ENCODE data around the gene CCND1.

DNA sequence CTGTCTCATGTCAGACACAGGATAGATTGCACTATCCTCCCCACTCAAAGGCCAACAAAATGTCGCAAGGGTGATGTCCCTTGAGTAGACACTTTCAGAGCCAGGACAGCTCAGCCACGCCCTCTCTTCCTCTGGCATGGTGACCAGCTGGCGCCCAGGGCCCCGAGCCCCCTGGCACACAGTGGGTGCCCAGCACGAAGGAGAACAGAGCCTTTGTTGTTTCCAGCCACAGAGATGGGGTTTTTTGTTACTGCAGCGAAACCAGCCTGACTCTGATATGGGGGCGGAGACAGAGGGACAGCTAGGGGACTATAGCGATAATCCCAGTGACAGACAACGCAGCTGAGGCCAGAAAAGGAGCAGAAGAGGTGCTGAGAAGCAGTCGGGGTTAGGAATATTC lies 23.3 kb upstream of the CCND1 start:
- TF ChIP-seq, protein P1, sequence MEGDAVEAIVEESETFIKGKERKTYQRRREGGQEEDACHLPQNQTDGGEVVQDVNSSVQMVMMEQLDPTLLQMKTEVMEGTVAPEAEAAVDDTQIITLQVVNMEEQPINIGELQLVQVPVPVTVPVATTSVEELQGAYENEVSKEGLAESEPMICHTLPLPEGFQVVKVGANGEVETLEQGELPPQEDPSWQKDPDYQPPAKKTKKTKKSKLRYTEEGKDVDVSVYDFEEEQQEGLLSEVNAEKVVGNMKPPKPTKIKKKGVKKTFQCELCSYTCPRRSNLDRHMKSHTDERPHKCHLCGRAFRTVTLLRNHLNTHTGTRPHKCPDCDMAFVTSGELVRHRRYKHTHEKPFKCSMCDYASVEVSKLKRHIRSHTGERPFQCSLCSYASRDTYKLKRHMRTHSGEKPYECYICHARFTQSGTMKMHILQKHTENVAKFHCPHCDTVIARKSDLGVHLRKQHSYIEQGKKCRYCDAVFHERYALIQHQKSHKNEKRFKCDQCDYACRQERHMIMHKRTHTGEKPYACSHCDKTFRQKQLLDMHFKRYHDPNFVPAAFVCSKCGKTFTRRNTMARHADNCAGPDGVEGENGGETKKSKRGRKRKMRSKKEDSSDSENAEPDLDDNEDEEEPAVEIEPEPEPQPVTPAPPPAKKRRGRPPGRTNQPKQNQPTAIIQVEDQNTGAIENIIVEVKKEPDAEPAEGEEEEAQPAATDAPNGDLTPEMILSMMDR (IDR thresholded peaks at IDR 0.05) = no peak
- no peak for TF ChIP-seq POLR2A (IDR thresholded peaks at IDR 0.05)
